Adrenal gland (tissue), 12 donors: ENCODE measurements around the gene PGA4. TPM values are rescaled to one million over a fixed set of nuclear protein-coding genes. Genes with fewer than 3 reads are reported as not detected.
A peak's percentile ranks its signal among the peaks of the same experiment; 100 is the strongest.
"Not testable (repeated sequence)": the region's sequence is repeated elsewhere in the genome, so short reads cannot be mapped to it uniquely, and the experiment has no call there.

Source experiments
- DNase-seq, 7 donors: peaks; one replicate each; pipeline ENCODE4 v3.0.0-alpha.2; 2019 to 2020
- H3K27ac ChIP-seq, 5 donors: fragments of 200-600 bp; sonication (generic) in 4 of 5; 1 replicate in 3 of 5; 2 replicates in 2 of 5; pipeline versions ENCODE4 v1.5.1 to v1.8.0; 2016 to 2020; ENCODE audit warnings: mild to moderate bottlenecking in 1 of 5
- H3K27me3 ChIP-seq: fragments of 200-600 bp; 2 replicates; pipeline ENCODE4 v1.8.0; 2021
- H3K36me3 ChIP-seq, 2 donors: fragments of 200-600 bp; replicated peaks in 1 of 2; 1 replicate in 1 of 2; 2 replicates in 1 of 2; pipeline versions ENCODE4 v1.5.1 to v1.8.0; 2018 to 2022
- H3K4me1 ChIP-seq, 2 donors: fragments of 200-600 bp; replicated peaks in 1 of 2; 1 replicate in 1 of 2; 2 replicates in 1 of 2; pipeline versions ENCODE4 v1.5.1 to v1.8.0; 2018 to 2021
- H3K4me3 ChIP-seq, 4 donors: fragments of 200-600 bp; sonication (generic) in 3 of 4; one replicate each; pipeline ENCODE4 v1.5.1; 2016 to 2018
- H3K9me3 ChIP-seq, 3 donors: fragments of 200-600 bp; sonication (generic) in 1 of 3; replicated peaks in 1 of 3; 1 replicate in 2 of 3; 2 replicates in 1 of 3; pipeline versions ENCODE4 v1.5.1 to v1.8.0; 2016 to 2021
- WGBS, 4 donors: extraction: QIAGEN DNeasy Blood & Tissue Kit in 2 of 4; methylation state at CpG; one replicate each; pipeline versions ENCODE4 v1.1.5 to v1.1.7; 2013 to 2017; 5-methylcytosine and 5-hydroxymethylcytosine counted together
- intact Hi-C, 2 donors: fragments of 100-400 bp; cut with DNase I; formaldehyde crosslinking; loops; one replicate each; pipeline versions ENCODE4 v1.14.1 to v1.15.0; 2022 to 2023
- polyA plus RNA-seq, 3 donors: library from polyadenylated mRNA; stranded (reverse); fragments of 200-250 nt in 2 of 3; fragments of 350-450 nt in 1 of 3; fragmentation: Illumina TruSeq in 1 of 3; extraction: RNeasy Lipid Tissue Mini Kit (QIAGEN cat#74804) in 1 of 3; gene quantifications; one replicate each; pipeline ENCODE4 v1.2.3, GENCODE V29; 2013 to 2014
- total RNA-seq, 9 donors: library from RNA; depleted of rRNA in 4 of 9; stranded (reverse); fragments of >200 nt in 4 of 9; fragments of 120-200 nt in 1 of 9; fragmentation: NEBNext Ultra II Directional in 1 of 9; extraction: Animal tissue kit (Norgen Biotek cat#: 25700) in 1 of 9; gene quantifications; one replicate each; pipeline versions ENCODE4 v1.1.0 to v1.2.4, GENCODE V29; 2013 to 2023
- donor health status: healthy with polysubstance abuse.
- donor health status: Bipolar disorder and iron deficiency.
- donor health status: DM: yes; HTN: yes; CAD: no.
- donor health status: DM: no; HTN: no; CAD: no.
- donor health status: DM: no; HTN: no; CAD: no.
- donor health status: DM: yes; HTN: yes; CAD: no.

Gene PGA4
- total and polyA plus RNA-seq, 12 donors: 0.42 to 6.8 (median 1.2) TPM; not detected in 2

DNA sequence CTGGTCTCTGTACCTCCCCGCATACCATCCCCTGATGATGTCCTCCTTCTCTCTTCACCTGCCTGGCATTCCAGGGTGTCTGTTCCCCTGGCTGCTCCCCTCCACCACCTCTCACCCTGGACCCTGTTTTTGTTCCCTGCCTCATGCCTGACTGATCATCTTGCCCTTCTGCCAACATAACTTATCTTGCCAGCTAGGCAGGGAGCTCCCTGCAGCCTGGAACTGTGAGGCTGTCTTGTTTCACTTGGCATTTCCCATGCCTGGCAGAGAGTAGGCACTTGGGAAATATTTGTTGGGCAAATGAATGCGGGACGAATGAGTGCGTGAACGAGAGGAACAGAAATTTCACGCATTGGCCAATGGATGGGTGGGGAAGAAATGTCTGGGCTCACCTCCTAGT lies 11.5 kb upstream of the PGA4 start:
- DNase-seq, H3K9me3 ChIP-seq, H3K27me3 ChIP-seq, intact Hi-C loops, H3K27ac ChIP-seq, H3K36me3 ChIP-seq, H3K4me3 ChIP-seq, H3K4me1 ChIP-seq: not testable (repeated sequence)
- no CpG with 5 or more reads among the region's 6 CpGs for WGBS, 4 donors

DNA sequence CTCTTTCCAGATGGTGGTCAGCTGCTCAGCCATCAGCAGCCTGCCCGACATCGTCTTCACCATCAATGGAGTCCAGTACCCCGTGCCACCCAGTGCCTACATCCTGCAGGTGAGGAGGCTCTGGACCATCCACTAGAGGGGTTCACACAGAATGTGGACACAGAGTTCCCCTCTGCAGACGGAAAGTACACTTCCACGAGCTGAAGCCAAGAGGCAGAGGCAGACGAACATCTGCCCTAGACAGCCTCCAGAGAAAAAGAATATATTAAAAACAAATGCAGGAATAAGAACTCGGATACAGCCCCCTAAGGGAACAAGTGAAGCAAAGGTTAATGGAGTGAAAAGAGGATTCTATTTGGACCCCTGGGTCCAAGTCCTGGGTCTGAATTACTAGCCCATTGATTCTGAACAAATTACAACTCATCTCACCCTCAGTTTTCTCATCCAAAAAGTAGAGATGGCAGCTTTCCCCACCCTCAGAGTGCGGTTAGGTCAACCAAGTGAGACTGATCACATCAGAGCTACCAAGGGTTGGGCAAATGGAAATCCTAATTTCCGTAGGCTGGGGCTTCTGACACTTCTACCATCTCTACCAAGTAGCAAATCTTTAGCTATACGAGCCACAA lies 10.7 kb upstream of the PGA4 start:
- WGBS, 4 donors: 63 to 82% (median 69%) methylated on average over 7 to 8 of the region's 10 CpGs
- DNase-seq, H3K36me3 ChIP-seq, H3K9me3 ChIP-seq, H3K27me3 ChIP-seq, intact Hi-C loops, H3K4me1 ChIP-seq, H3K27ac ChIP-seq, H3K4me3 ChIP-seq: not testable (repeated sequence)

DNA sequence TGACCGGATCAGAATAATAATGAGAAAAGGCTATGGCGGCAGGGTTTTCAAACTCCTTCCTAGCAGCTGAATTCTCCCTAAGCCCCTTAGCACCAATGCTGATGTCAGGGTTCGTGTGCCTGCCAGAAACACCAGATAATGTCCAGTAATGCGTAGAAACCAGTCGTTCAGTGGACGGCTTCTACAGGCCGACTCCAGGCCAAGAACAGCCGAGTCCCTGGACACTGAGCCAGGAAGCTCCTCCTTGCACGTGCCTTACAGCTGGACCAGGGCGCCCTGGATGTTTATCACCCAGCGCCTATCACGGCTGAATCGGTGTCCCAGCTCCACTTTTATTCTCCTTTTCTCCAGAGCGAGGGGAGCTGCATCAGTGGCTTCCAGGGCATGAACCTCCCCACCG lies 9.9 kb upstream of the PGA4 start:
- intact Hi-C loops: not testable (repeated sequence)

DNA sequence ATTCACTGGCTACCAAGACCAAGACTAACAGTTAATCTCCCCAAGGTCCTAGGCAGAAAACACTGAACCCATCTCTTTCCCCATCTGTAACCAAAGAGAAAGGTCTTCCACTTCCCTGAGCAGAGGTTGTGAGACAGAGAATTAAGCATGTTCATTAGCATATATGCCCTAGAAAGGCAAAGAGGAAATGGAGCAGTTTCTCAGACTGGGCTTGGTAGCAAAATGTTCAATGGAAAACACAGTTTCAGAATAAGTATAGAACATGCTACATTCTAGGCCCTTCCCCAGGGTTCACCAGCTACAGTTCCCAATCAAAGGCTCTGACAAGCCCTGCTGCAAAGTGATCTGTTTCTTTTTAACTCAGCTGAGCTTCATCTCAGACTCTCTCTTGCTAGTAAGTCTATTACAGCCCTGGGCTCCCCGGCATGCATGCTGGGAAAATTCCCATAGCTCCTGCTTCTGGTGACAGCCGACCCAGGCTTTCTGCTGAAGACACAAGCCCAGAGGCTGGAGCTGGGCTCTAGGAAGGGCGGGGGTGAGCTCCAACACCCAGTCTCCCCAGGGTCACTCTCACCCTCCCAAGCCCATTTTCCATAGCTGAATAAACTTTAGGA lies 8.3 kb upstream of the PGA4 start:
- H3K27me3 ChIP-seq, H3K4me3 ChIP-seq, H3K27ac ChIP-seq, H3K9me3 ChIP-seq, DNase-seq, H3K4me1 ChIP-seq, intact Hi-C loops, H3K36me3 ChIP-seq: not testable (repeated sequence)
- no CpG with 5 or more reads among the region's 3 CpGs for WGBS, 4 donors

More for the DNA sequence above, 9.9 kb upstream of the PGA4 start:
- H3K9me3 ChIP-seq, DNase-seq, H3K36me3 ChIP-seq, H3K4me3 ChIP-seq, H3K27ac ChIP-seq, H3K27me3 ChIP-seq, H3K4me1 ChIP-seq: not testable (repeated sequence)
- no CpG with 5 or more reads among the region's 15 CpGs for WGBS, 4 donors

DNA sequence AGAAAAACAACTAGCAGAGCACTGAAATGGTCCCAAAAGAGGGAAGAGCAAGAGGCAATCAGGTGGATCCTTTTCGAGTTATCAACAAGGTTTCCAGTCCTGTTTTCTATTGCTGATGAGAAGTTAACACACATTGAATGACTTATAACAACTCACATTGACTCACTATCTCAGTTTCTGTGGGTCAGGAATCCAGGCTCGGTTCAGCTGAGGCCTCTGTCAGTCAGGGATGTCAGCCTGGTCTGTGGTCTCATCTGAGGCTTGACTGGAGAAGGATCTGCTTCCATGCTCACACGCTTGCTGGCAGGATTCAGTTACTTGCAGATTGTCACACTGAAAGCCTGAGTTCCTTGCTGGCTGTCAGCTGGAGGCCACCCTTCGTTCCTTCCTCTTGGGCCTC lies 3.8 kb upstream of the PGA4 start:
- H3K27me3 ChIP-seq, H3K36me3 ChIP-seq, H3K4me1 ChIP-seq, intact Hi-C loops, H3K9me3 ChIP-seq, H3K27ac ChIP-seq, H3K4me3 ChIP-seq, DNase-seq: not testable (repeated sequence)
- no CpG with 5 or more reads among the region's 4 CpGs for WGBS, 4 donors

DNA sequence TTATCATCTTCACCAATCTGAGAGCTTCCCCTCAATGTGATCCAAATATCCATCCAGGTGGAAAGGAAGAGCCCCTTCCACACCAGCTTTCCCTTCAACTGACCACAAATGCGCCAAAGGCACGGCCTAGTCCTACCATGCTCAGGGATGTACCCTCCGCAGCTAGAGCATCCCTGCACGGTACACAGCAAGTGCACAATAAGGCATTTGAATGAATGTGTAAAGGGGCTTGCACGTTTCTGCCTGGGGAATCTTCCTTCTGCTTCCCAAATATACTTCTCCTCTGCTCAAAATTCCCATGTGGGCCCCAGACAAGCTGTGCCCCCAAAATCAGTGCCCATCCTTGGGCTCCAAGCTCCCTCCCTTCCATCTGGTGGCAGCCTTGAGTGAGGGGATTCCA lies 3.1 kb upstream of the PGA4 start:
- H3K27me3 ChIP-seq, intact Hi-C loops, H3K36me3 ChIP-seq, H3K4me3 ChIP-seq, H3K9me3 ChIP-seq, H3K27ac ChIP-seq, H3K4me1 ChIP-seq: not testable (repeated sequence)
- WGBS, 4 donors: 79 to 91% (median 85%) methylated on average over 4 to 5 of the region's 5 CpGs
- DNase-seq: peak in 1 of 7 donors; percentile 43

DNA sequence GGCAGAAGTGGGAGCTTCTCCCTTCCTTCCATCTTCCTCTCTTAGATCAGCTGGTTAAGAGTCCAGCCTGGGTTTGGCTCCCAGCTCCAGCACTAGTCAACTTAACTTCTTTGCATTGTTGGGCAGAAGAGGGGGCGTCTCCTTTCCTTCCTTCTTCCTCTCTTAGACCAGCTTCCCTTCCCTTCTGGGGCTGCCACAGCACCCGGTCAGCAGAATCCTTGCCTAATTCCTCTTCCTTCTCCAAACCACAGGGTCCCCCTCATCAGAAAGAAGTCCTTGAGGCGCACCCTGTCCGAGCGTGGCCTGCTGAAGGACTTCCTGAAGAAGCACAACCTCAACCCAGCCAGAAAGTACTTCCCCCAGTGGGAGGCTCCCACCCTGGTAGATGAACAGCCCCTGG lies 545 bp downstream of the PGA4 start:
- WGBS, 4 donors: no CpG with 5 or more reads among the region's 5 CpGs

DNA sequence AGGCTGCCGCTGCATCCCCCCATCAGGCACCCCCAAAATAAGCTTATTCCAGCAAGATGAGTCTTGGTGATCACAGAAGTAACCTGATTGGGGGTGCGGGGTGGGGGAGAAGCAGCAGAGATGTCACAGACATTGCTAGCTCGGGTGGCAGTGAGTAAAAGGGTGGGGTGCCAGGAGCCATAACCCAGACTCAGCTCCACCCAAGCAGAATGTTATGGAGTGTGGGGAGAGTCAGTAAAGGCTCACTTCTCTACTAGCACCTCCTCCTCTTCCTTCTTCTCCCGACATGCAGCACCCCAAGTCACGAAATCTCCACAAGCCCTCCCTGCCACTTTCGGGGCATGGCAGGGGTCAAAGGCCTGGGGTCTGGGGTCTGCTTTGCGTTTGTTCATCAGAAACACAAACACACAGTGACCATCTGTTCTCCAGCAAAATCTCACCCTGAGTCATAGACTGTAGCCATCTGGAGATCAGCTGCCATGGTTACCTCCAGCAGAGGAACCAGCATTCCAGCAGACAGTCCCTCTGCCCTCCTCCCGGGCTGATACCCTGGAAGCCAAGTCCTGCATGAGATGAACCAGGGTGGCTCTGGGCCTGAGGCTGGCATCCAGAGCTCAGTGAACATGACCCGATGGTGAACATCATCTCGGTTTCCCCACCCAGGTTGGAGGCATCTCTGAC lies 4.5 kb downstream of the PGA4 start:
- intact Hi-C loops, H3K36me3 ChIP-seq, H3K27ac ChIP-seq, H3K4me1 ChIP-seq, H3K9me3 ChIP-seq, H3K4me3 ChIP-seq, H3K27me3 ChIP-seq, DNase-seq: not testable (repeated sequence)
- no CpG with 5 or more reads among the region's 10 CpGs for WGBS, 4 donors

More for the DNA sequence above, 545 bp downstream of the PGA4 start:
- intact Hi-C loops, H3K4me1 ChIP-seq, H3K9me3 ChIP-seq, H3K27me3 ChIP-seq, H3K27ac ChIP-seq, H3K36me3 ChIP-seq, H3K4me3 ChIP-seq, DNase-seq: not testable (repeated sequence)

DNA sequence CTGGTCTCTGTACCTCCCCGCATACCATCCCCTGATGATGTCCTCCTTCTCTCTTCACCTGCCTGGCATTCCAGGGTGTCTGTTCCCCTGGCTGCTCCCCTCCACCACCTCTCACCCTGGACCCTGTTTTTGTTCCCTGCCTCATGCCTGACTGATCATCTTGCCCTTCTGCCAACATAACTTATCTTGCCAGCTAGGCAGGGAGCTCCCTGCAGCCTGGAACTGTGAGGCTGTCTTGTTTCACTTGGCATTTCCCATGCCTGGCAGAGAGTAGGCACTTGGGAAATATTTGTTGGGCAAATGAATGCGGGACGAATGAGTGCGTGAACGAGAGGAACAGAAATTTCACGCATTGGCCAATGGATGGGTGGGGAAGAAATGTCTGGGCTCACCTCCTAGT lies 7.3 kb downstream of the PGA4 start:
- H3K9me3 ChIP-seq, H3K27me3 ChIP-seq, DNase-seq, intact Hi-C loops, H3K27ac ChIP-seq, H3K36me3 ChIP-seq, H3K4me3 ChIP-seq, H3K4me1 ChIP-seq: not testable (repeated sequence)
- no CpG with 5 or more reads among the region's 6 CpGs for WGBS, 4 donors

DNA sequence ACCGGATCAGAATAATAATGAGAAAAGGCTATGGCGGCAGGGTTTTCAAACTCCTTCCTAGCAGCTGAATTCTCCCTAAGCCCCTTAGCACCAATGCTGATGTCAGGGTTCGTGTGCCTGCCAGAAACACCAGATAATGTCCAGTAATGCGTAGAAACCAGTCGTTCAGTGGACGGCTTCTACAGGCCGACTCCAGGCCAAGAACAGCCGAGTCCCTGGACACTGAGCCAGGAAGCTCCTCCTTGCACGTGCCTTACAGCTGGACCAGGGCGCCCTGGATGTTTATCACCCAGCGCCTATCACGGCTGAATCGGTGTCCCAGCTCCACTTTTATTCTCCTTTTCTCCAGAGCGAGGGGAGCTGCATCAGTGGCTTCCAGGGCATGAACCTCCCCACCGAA lies 8.9 kb downstream of the PGA4 start:
- H3K4me3 ChIP-seq, H3K27ac ChIP-seq, H3K27me3 ChIP-seq, H3K9me3 ChIP-seq, DNase-seq, H3K36me3 ChIP-seq, intact Hi-C loops, H3K4me1 ChIP-seq: not testable (repeated sequence)
- no CpG with 5 or more reads among the region's 15 CpGs for WGBS, 4 donors

DNA sequence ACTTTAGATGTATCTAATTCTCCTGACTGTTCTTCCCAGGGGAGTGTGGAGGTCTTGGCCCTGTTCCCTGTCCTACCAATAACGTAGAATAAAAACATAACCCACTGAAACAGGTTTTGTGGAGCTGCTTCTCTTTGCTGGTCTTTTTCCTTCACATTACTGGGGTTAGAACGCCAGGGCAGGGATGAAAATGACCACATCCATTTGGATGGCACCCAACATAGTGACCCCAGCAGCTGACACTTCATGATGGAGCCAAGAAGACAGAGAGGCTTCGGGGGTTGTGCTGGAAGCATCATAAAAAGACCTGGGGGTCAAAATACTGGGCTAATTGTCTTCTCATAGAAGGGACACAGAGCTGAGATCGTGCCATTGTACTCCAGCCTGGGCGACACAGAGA lies 9.4 kb downstream of the PGA4 start:
- no CpG with 5 or more reads among the region's 5 CpGs for WGBS, 4 donors
- H3K4me3 ChIP-seq, intact Hi-C loops, H3K27ac ChIP-seq, H3K36me3 ChIP-seq, H3K9me3 ChIP-seq, H3K27me3 ChIP-seq, DNase-seq, H3K4me1 ChIP-seq: not testable (repeated sequence)
